ENCODE results near the gene YDJC.
"Not testable (repeated sequence)": the region's sequence is repeated elsewhere in the genome, so short reads cannot be mapped to it uniquely, and the experiment has no call there.

YDJC gene

DNA sequence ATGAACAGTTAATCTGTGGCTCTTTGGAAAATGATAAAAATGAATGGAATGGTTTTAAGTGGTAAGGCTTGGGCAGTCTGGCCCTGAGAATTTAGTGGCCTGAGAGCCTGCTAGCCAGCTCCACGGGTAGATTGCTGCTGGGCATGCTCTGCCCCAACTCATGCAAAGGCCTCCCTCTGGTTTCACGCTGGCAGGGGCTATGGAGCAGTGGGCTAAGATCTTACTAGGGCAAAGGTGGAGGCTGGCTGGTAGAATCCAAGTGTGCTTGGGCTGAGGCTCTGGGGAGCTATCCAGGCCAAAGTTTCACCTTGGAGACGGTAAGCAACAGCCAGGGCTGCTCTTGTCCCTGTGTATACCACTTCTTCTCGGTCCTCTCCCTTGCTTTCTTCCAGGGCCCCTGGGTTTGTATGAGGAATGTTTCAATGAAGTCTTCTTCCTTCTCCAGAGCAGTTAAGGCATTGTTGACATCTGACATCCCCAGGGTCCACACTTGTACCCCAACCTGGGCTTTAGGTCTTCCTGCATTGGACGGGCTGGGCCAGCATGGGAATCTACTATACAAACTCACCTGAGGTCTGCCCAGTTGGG lies 34.9 kb downstream of the YDJC start:
- no peaks in the 10 kb centered on the region for H3K27me3 Mint-ChIP-seq
- ATAC-seq (replicated peaks) (no peak), DNase-seq (no peak)
- H3K36me3 Mint-ChIP-seq = peaks cover 59 to 65% of the 10 kb centered on the region in 2 donors
- peaks cover 46 to 64% of the 10 kb centered on the region in 2 donors for H3K4me1 Mint-ChIP-seq
- no peak overlapping the region for H3K4me3 Mint-ChIP-seq
- no peak overlapping the region for H3K27ac Mint-ChIP-seq
- H3K9me3 Mint-ChIP-seq = peaks cover 0 to 3% of the 10 kb centered on the region in 2 donors

DNA sequence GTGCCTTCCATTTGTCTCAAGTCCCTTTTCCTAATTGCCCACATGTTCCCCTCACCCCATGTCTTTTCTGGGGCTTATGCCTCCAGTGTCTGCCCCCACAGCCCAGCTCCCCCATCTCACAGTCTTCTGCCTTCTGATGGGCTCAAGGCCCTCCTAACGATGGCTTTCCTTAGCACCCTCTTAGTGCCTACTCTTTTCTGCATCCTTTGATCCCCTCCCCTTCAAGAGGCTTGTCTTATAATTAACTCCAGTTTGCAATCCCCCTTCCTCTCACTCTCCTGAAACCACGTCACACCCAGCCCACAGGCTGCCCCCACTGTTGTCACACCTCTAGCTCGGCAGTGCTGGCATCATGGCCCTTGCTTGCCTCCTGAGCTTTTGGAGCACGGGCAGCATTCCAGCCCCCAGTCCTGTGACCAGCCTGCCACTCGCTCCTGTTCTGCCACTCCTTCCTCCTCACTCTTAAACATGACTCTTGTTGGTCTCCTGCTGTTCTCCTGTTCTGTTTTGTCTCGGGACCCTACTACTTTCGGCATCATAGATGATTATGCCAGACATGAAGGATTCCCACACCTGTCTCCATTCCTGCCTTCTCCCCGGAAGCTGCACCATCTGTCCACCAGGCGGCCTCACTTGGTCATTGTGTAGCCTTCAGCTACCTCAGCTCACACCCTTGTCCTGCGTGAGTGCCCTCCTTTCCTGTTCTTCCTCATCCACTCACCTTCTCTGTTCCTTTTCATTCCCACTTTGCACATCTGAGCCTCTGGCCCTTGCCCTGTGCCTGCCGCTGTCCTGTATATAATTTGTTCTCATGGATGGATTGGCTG lies 36.2 kb downstream of the YDJC start:
- peaks cover 0 to 3% of the 10 kb centered on the region in 2 donors for H3K9me3 Mint-ChIP-seq
- DNase-seq = no peak
- H3K36me3 Mint-ChIP-seq = peaks cover 48 to 63% of the 10 kb centered on the region in 2 donors
- peak overlapping the region; percentile 42 for H3K27ac Mint-ChIP-seq
- ATAC-seq (replicated peaks) = no peak
- no peaks in the 10 kb centered on the region for H3K27me3 Mint-ChIP-seq
- peaks cover 41 to 65% of the 10 kb centered on the region in 2 donors for H3K4me1 Mint-ChIP-seq
- no peak overlapping the region for H3K4me3 Mint-ChIP-seq

DNA sequence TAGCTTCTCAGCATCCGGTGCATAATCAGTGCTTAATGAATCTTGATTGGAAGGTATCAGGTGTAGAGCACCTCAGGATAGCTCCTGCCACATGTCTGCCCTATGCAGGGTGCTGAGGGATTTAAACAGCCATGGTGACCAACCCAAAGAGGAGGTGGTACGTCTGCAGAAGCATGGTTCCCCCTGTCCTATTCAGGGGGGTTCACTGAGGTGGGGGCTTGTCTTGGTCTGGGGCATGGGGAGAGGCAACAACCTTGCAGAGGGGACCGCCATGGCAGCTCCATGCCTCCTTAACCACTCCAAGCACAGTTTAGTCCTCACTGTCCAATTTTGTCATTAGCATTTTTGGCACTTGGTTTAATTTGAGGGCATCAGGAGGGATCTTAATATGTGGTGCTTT lies 37.4 kb downstream of the YDJC start:
- peaks cover 0 to 3% of the 10 kb centered on the region in 2 donors for H3K9me3 Mint-ChIP-seq
- H3K4me3 Mint-ChIP-seq = no peak overlapping the region
- no peak for ATAC-seq (replicated peaks)
- H3K36me3 Mint-ChIP-seq = peaks cover 46 to 59% of the 10 kb centered on the region in 2 donors
- no peak overlapping the region for H3K27ac Mint-ChIP-seq
- no peaks in the 10 kb centered on the region for H3K27me3 Mint-ChIP-seq
- H3K4me1 Mint-ChIP-seq = peaks cover 45 to 72% of the 10 kb centered on the region in 2 donors
- DNase-seq = no peak

DNA sequence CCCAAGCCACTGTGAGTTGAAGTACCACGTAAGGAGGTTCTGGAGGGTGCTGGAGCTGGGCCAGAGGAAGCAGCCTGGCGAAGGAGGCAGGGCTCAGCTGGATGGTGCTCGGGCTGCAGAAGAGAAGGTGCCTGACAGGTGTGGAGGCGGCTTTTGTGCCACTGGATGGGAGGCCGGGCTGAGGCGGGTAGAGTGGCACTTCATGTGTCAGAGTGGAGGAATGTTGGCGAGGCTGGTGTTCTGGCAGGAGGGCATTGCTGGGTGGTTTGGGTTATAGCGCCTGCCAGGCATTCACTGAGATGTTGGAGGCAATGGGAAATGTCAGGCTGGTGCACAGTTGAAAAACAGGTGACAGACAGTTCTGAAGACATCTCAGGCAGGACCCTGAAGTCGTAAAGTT lies 38.1 kb downstream of the YDJC start:
- Mint-ChIP-seq H3K27ac (peak overlapping the region; percentile 53), H3K36me3 (peaks cover 45 to 56% of the 10 kb centered on the region in 2 donors), H3K4me3 (peak overlapping the region in 1 of 2 donors; percentile 33), H3K9me3 (peaks cover 0 to 3% of the 10 kb centered on the region in 2 donors), H3K4me1 (peaks cover 47 to 79% of the 10 kb centered on the region in 2 donors), H3K27me3 (no peaks in the 10 kb centered on the region)
- no peak for DNase-seq
- no peak for ATAC-seq (replicated peaks)

DNA sequence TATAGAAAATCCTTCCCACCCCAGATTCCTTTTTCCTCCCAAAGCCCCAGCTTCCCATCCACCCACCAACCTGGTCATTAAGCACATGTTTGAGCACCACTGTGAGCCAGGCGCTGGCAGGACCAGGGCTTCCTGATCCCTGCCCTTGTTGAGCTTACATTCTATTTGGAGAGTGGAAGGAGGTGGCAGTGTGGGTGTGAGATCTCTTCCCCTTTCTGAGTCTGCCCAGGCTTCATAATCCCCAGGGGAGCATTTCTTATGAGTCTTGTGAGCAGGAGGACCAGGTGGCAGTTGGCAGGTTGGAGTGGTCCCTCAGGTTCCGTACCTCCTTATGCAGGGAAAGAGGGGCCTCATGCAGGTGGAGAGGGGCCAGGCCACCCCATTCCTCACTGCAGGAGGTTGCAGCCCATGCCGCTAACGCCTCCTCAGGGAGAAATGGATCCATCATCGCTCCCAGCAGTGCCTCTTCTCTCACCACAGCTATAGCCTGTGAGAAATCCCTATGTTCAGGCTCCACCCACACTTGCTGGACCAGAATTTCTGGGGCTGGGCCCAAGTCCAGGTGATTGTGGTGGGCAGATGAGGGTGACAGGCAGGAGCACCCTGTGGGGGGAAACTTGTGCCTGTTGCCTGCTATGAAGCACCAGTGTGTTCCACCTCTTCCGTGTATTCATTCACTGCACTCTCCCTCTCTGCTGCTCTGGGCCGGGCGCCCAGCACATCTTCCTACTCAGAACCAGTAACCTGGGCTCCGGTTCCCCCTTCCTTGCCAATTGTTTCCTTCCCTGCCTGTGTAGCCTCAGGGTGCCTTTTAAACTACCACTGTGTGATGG lies 38.8 kb downstream of the YDJC start:
- Mint-ChIP-seq H3K4me3 (peak overlapping the region; percentile 55 to 75), H3K36me3 (peaks cover 40 to 52% of the 10 kb centered on the region in 2 donors), H3K9me3 (peaks cover 0 to 3% of the 10 kb centered on the region in 2 donors), H3K27ac (peak overlapping the region; percentile 90), H3K27me3 (no peaks in the 10 kb centered on the region), H3K4me1 (peaks cover 47 to 84% of the 10 kb centered on the region in 2 donors)
- ATAC-seq (replicated peaks) (peak; percentile 33 to 54), DNase-seq (peak; percentile 29)

DNA sequence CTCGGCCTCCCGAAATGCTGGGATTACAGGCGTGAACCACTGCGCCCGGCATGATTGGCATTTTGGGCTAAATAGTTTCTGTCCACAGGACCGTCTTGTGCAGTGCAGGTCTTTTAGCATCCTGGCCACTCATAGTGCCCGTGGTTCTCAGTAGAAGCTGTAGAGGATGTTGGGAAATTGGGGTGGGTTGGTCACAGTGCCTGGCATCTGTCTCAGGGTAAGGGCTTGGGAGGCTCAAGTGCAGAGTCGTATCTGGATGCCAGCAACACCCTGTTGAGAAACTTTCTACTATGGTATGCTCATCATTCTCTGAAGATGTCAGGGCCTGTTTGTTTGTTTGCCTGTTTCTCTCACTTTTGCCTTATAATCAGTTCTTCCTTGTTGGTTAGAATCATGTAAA lies 40.4 kb downstream of the YDJC start:
- peak overlapping the region in 1 of 2 donors; percentile 17 for H3K4me3 Mint-ChIP-seq
- H3K27ac Mint-ChIP-seq = peak overlapping the region; percentile 31
- peaks cover 30 to 43% of the 10 kb centered on the region in 2 donors for H3K36me3 Mint-ChIP-seq
- peaks cover 0 to 3% of the 10 kb centered on the region in 2 donors for H3K9me3 Mint-ChIP-seq
- no peak for DNase-seq
- no peaks in the 10 kb centered on the region for H3K27me3 Mint-ChIP-seq
- ATAC-seq (replicated peaks) = no peak
- peaks cover 47 to 87% of the 10 kb centered on the region in 2 donors for H3K4me1 Mint-ChIP-seq

DNA sequence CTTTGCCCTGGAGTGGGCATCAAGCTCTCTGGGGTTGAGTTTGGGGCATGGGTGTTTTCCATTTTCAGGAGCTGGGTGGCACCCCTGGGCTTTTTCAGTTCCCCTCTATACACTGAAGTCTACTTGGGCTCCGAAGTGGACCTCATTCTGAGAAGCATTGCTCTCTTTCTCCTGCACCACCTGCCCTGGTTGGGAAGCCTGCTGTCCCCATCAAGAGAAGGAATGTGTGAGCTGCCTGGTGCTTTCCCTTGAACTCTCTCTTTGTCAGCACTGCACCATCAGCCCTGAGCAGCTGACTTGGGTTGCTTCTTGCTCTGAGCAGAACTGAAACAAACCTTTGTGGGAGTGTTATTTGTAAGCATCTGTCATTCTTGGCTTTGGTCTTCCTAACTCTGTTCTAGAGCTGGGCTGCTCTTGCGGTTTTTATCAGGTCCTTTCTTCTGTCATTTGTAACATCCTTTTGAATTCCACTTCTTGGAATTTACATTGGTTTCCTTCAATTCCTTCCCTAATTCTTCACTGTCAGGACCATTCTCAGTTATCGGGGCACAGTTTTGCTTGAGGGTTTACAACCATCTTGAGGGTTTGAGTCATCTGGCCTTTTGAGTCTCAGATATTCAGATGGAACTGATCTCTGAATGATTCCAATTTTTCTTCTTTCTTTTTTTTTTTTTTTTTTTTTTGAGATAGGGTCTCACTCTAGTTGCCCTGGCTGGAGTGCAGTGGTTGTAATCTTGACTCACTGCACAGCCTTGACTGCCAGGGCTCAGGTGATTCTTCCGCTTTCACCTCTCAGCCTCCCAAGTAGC lies 41.8 kb downstream of the YDJC start:
- H3K27me3 Mint-ChIP-seq = no peaks in the 10 kb centered on the region
- H3K27ac Mint-ChIP-seq = peak overlapping the region; percentile 92
- DNase-seq (peak; percentile 67), ATAC-seq (replicated peaks) (peak; percentile 95)
- peaks cover 0 to 3% of the 10 kb centered on the region in 2 donors for H3K9me3 Mint-ChIP-seq
- peak overlapping the region; percentile 17 to 66 for H3K4me3 Mint-ChIP-seq
- H3K4me1 Mint-ChIP-seq = peaks cover 39 to 81% of the 10 kb centered on the region in 2 donors
- H3K36me3 Mint-ChIP-seq = peaks cover 17 to 35% of the 10 kb centered on the region in 2 donors

DNA sequence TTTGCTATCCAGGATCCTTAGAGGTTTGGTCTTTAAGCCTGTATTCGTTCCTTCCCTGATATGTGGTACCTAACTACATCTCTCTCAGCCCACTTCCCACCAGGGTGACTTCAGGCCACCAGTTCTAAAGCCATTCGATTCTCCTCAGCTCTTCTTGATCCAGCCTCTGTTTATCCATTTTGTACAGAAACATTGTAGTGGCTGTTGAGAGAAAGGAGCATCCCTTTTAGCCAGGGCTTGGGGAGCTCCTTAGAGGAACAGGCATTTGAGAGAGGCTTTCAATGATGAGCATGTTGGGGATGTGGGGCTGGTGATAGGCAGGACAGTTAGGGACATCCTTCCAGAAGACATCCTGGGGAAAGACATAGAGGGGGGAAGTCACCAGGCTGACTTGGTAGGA lies 44.4 kb downstream of the YDJC start:
- H3K27me3 Mint-ChIP-seq = no peaks in the 10 kb centered on the region
- H3K4me1 Mint-ChIP-seq = peaks cover 29 to 74% of the 10 kb centered on the region in 2 donors
- ATAC-seq (replicated peaks) = no peak
- H3K27ac Mint-ChIP-seq = no peak overlapping the region
- no peak for DNase-seq
- H3K36me3 Mint-ChIP-seq = peaks cover 6 to 22% of the 10 kb centered on the region in 2 donors
- H3K9me3 Mint-ChIP-seq = peaks cover 0 to under 1% of the 10 kb centered on the region in 2 donors
- no peak overlapping the region for H3K4me3 Mint-ChIP-seq

DNA sequence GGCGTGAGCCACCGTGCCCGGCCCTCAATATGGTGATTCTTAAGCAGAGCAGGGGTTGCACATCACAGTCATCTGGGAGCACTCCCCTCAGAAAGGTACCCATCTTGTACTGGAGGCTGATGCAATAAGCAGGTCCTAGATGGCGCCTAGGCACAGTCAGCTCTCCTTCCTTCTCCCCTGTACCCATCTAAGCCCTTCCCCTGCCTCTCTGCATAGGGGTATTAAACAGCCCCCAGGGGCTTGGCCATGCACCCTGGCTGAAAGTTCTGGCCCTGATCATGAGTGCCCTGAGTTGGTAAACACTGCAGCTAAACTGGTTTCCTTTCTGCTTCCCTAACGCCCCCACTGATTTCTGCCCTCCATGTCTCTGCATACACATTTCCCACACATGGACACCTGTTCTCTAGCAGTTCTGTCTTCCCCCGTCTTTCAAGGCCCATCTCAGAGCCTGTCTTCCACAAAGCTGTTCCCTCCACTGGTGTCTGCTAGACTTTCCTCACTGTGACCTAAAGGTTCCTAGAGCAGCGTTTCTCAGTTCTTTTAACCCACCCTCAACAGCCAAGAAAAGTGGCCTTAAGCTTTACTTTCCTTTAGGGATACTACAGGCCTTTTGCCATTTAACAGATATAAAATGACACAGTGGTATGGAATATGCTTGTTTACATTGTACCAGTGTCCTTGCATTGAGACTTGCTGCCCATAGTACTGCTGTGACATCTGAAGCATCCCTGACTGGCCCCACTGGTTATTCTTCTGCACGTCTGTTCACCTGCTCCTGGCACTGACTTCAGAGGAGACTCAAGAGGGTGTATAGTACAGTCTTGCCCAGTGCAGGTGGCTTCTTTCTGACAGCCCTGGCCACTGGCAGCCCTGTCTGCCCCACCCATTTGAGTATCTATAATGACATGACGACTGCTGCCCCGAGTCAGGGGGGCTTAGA lies 46.8 kb downstream of the YDJC start:
- ATAC-seq (replicated peaks) (no peak), DNase-seq (no peak)
- peaks cover 9 to 24% of the 10 kb centered on the region in 2 donors for H3K36me3 Mint-ChIP-seq
- H3K27me3 Mint-ChIP-seq = no peaks in the 10 kb centered on the region
- H3K27ac Mint-ChIP-seq = peak overlapping the region; percentile 68
- no peaks in the 10 kb centered on the region for H3K9me3 Mint-ChIP-seq
- no peak overlapping the region for H3K4me3 Mint-ChIP-seq
- H3K4me1 Mint-ChIP-seq = peaks cover 33 to 66% of the 10 kb centered on the region in 2 donors

DNA sequence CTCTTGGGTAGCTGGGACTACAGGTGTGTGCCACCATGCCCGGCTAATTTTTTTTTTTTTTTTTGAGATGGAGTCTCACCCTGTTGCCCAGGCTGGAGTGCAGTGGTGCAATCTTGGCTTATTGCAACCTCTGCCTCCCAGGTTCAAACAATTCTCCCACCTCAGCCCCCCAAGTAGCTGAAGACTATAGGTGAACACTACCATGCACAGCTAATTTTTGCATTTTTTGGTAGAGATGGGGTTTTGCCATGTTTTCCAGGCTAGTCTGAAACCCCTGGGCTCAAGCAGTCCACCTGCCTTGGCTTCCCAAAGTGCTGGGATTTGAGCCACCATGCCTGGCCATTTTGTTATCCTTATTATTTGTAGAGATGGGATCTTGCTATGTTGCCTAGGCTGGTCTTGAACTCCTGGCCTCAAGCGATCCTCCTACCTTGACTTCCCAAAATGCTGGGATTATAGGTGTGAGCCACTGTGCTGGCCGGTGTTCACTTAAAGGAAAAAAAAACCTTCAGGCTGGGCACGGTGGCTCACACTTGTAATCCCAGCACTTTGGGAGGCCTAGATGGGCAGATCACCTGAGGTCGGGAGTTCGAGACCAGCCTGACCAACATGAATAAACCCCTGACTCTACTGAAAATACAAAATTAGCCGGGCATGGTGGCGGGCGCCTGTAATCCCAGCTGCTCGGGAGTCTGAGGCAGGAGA lies 48.7 kb downstream of the YDJC start:
- not testable (repeated sequence) for H3K27me3 Mint-ChIP-seq; H3K9me3 Mint-ChIP-seq; H3K4me3 Mint-ChIP-seq; H3K27ac Mint-ChIP-seq; ATAC-seq (replicated peaks); DNase-seq
- Mint-ChIP-seq H3K36me3 (peaks cover 24 to 30% of the 10 kb centered on the region in 2 donors), H3K4me1 (peaks cover 34 to 65% of the 10 kb centered on the region in 2 donors)

DNA sequence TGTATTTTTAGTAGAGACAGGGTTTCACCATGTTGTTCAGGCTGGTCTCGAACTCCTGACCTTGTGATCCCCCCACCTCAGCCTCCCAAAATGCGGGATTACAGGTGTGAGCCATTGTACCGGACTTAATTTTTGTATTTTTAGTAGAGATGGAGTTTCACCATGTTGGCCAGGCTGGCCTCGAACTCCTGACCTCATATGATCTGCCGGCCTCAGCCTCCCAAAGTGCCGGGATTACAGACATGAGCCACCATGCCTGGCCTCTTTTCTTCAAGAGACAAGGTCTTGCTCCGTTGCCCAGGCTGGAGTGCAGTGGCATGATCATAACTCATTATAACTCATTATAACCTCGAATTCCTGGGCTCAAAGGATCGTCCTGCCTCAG lies 49.2 kb downstream of the YDJC start:
- Mint-ChIP-seq H3K4me1 (peaks cover 34 to 67% of the 10 kb centered on the region in 2 donors), H3K36me3 (peaks cover 21 to 28% of the 10 kb centered on the region in 2 donors)
- H3K9me3 Mint-ChIP-seq; H3K27ac Mint-ChIP-seq; DNase-seq; H3K27me3 Mint-ChIP-seq; H3K4me3 Mint-ChIP-seq; ATAC-seq (replicated peaks): not testable (repeated sequence)

DNA sequence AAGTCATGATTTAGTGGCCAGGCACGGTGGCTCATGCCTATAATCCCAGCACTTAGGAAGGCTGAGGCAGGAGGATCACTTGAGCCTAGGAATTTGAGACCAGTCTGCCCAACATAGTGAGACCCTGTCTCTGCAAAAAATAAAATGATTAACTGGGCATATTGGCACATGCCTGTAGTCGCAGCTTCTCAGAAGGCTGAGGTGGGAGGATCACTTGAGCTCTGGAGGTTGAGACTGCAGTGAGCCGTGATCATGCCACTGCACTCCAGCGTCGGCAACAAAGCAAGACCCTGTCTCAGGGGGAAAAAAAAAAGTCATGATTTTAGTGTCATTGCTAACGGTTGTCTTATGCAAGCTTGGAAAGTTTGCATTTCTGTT lies 50.4 kb downstream of the YDJC start:
- no peak for DNase-seq

More for the DNA sequence above, 50.4 kb downstream of the YDJC start:
- no peaks in the 10 kb centered on the region for H3K9me3 Mint-ChIP-seq
- ATAC-seq (replicated peaks) = no peak
- peaks cover 30 to 63% of the 10 kb centered on the region in 2 donors for H3K4me1 Mint-ChIP-seq
- peaks cover 18 to 24% of the 10 kb centered on the region in 2 donors for H3K36me3 Mint-ChIP-seq
- H3K4me3 Mint-ChIP-seq = no peak overlapping the region
- no peak overlapping the region for H3K27ac Mint-ChIP-seq
- H3K27me3 Mint-ChIP-seq = no peaks in the 10 kb centered on the region
